ENCODE measurements around the gene DIP2C. TPM values are rescaled to one million over a fixed set of nuclear protein-coding genes. Genes with fewer than 3 reads are reported as not detected.

DIP2C gene
- 22.6 and 23.1 TPM in 2 replicates for total RNA-seq (ENCODE audit: low replicate concordance)
- long read RNA-seq, partial matches to known transcripts, result 11 of 25 reads
- long read RNA-seq, other reads (novel, unspliced or antisense), result 14 of 25 reads

GRCh38 chr10:689452-690371 is at the start of gene DIP2C:
TSS of gene DIP2C (minus strand) at chr10:689668. CDS start at chr10:689578, 90 bp downstream.
- H3K4me3 Mint-ChIP-seq, result peak within 1 kb of the TSS; percentile 91
- TF ChIP-seq CTCF (conservative IDR thresholded peaks at IDR 0.05), result no peak
- peaks cover 3% of the 10 kb centered on the region for H3K36me3 Mint-ChIP-seq
- H3K27ac Mint-ChIP-seq, result peak within 1 kb of the TSS; percentile 76
- H3K9me3 Mint-ChIP-seq, result no peaks in the 10 kb centered on the region
- H3K4me1 Mint-ChIP-seq (ENCODE audit: unreplicated experiment), result peaks cover 33% of the 10 kb centered on the region
- peak; percentile 86 for DNase-seq (ENCODE audit: extremely low spot score, unreplicated experiment)
- peaks cover 10% of the 10 kb centered on the region for H3K27me3 Mint-ChIP-seq

- H3K27ac Mint-ChIP-seq, result no peak overlapping the region
- peaks cover 15% of the 10 kb centered on the region for H3K27me3 Mint-ChIP-seq
- H3K4me3 Mint-ChIP-seq, result no peak overlapping the region
- no peak for DNase-seq (ENCODE audit: extremely low spot score, unreplicated experiment)
- peaks cover 4% of the 10 kb centered on the region for H3K9me3 Mint-ChIP-seq
- H3K36me3 Mint-ChIP-seq, result no peaks in the 10 kb centered on the region
- no peak for TF ChIP-seq CTCF (conservative IDR thresholded peaks at IDR 0.05)
- no peaks in the 10 kb centered on the region for H3K4me1 Mint-ChIP-seq (ENCODE audit: unreplicated experiment)
Measured at GRCh38 chr10:734481-734880, 45.0 kb upstream of the DIP2C start.

GRCh38 chr10:733086-733485 is 43.6 kb upstream of the DIP2C start:
- Mint-ChIP-seq H3K36me3 (no peaks in the 10 kb centered on the region), H3K4me1 (ENCODE audit: unreplicated experiment) (no peaks in the 10 kb centered on the region), H3K27me3 (peaks cover 15% of the 10 kb centered on the region), H3K27ac (no peak overlapping the region), H3K4me3 (no peak overlapping the region), H3K9me3 (peaks cover 4% of the 10 kb centered on the region)
- no peak for TF ChIP-seq CTCF (conservative IDR thresholded peaks at IDR 0.05)
- no peak for DNase-seq (ENCODE audit: extremely low spot score, unreplicated experiment)

- Mint-ChIP-seq H3K4me3 (no peak overlapping the region), H3K27me3 (peaks cover 12% of the 10 kb centered on the region), H3K27ac (no peak overlapping the region), H3K9me3 (peaks cover 3% of the 10 kb centered on the region), H3K36me3 (no peaks in the 10 kb centered on the region), H3K4me1 (ENCODE audit: unreplicated experiment) (no peaks in the 10 kb centered on the region)
- no peak for DNase-seq (ENCODE audit: extremely low spot score, unreplicated experiment)
- no peak for TF ChIP-seq CTCF (conservative IDR thresholded peaks at IDR 0.05)
Measured at GRCh38 chr10:729213-729612, 39.7 kb upstream of the DIP2C start.

- DNase-seq (ENCODE audit: extremely low spot score, unreplicated experiment), result peak; percentile 40
- Mint-ChIP-seq H3K36me3 (no peaks in the 10 kb centered on the region), H3K4me3 (no peak overlapping the region), H3K27ac (no peak overlapping the region), H3K4me1 (ENCODE audit: unreplicated experiment) (no peaks in the 10 kb centered on the region), H3K27me3 (peaks cover 7% of the 10 kb centered on the region), H3K9me3 (no peaks in the 10 kb centered on the region)
- no peak for TF ChIP-seq CTCF (conservative IDR thresholded peaks at IDR 0.05)
Measured at GRCh38 chr10:728603-729002, 39.1 kb upstream of the DIP2C start.

Data from type B pancreatic cell (in vitro differentiated cells).